Adipocyte (in vitro differentiated cells): Measurements from ENCODE around the gene KIZ.

Experiments used
- DNase-seq: peaks from one replicate; pipeline ENCODE4 v3.0.0-alpha.2; 2015; ENCODE audit warnings: low read depth
- H3K27me3 ChIP-seq: replicated peaks from 2 replicates; pipeline ENCODE4 v1.7.0; 2013; ENCODE audit warnings: mild to moderate bottlenecking, low read length, moderate library complexity; ENCODE audit not compliant: control insufficient read depth, insufficient read depth
- H3K36me3 ChIP-seq: 2 replicates; pipeline ENCODE4 v1.7.0; 2013; ENCODE audit warnings: low read length, mild to moderate bottlenecking, moderate library complexity; ENCODE audit not compliant: control insufficient read depth, insufficient read depth, severe bottlenecking
- H3K4me1 ChIP-seq: 2 replicates; pipeline ENCODE4 v1.7.0; 2013; ENCODE audit warnings: mild to moderate bottlenecking, low read length, moderate library complexity; ENCODE audit not compliant: control insufficient read depth, insufficient read depth
- H3K4me3 ChIP-seq: 2 replicates; pipeline ENCODE4 v1.7.0; 2013; ENCODE audit warnings: mild to moderate bottlenecking, low read length, moderate library complexity
- H3K9ac ChIP-seq: 2 replicates; pipeline ENCODE4 v1.7.0; 2013; ENCODE audit warnings: mild to moderate bottlenecking, low read length, moderate library complexity
- H3K9me3 ChIP-seq: 2 replicates; pipeline ENCODE4 v1.7.0; 2013; ENCODE audit warnings: mild to moderate bottlenecking, low read length, moderate library complexity; ENCODE audit not compliant: control insufficient read depth

KIZ gene

DNA sequence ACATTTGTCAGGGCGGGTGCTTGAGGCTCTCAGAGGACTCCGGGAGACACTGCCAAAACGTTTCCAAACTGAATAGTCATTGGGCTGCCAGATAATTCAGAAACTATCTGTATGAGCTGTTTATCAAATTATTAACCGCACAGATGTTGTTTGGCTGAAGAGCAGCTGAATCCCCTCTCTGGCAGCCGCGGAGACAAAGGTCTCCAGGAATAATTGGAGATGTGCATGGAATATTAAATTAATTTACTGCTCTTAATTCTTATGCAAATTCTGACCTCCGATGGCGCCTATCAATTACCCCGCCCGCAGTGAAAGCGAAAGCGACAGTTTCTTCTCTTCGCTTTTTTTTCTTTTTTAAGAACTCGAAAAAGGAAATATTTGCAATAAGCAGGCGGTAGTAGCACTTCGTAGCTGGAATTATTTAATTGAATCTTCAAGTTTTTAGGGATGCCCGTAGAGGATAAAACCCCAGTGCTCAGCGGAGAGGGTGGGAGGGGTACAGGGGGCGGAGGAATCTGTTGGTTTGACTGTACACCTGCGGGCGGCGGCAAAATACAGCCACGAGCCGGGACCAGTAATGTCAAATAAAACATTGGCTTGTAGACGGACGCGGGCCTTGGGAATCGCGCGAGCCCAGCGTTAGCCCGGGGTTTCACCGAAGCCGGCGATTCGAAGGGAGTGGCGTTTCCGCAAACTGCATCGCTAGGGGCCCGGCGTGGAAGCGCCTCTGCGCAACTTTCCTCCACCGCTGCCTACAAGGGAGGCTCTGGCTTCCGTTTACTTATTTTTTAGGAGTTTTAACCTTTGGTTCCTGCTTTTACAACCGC lies 25.9 kb upstream of the KIZ start:
- H3K27me3 ChIP-seq, result peaks cover 75% of the 10 kb centered on the region
- peak overlapping the region; percentile 80 for H3K4me3 ChIP-seq
- peak; percentile 1 for DNase-seq

DNA sequence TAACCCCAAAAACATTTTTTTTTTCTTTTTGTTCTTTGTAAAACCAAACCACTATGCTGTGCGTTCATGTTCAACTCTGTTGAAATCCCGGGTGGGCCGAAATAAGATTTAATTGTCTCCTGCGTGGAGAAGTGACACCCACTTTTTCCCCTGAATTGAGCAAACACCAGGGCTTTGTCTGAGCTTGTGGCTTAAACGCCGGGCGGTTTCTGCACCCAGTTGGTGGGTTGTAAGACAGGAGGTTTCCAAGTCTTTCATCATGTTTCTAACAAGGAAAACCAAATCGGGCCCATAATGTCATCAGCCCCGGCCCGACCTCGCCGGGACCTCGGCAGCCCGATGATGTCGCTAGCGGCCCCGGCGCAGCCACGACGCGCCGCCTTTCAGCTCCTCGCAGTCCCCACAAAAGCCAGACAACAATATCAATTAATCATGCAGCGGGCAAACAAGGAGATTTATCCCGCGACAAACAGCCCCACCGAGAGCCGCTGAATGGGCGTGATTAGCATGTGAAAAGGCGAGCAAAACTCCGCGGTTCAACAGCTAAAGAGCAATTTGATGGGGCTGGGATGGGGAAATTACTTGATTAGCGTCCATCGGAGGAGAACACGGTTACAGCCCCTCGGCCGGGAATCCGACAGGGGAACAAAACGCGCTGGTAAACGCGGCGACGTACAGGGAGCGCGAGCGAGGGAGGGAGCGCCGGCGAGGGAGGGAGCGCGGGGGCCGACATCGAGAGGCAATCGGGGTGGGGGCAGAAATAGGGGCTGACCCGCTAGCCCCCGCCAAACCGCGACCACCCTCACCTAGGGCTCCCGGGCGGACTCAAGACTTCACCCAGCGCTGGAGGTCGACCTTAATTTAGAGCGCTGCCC lies 25.1 kb upstream of the KIZ start:
- Histone ChIP-seq H3K4me1 (peaks cover 20% of the 10 kb centered on the region), H3K4me3 (peak overlapping the region; percentile 80), H3K9me3 (no peaks in the 10 kb centered on the region), H3K27me3 (peaks cover 79% of the 10 kb centered on the region), H3K9ac (peak overlapping the region; percentile 41), H3K36me3 (no peaks in the 10 kb centered on the region)
- peak; percentile 13 for DNase-seq

More for the DNA sequence above, 25.9 kb upstream of the KIZ start:
- Histone ChIP-seq H3K9me3 (no peaks in the 10 kb centered on the region), H3K4me1 (peaks cover 20% of the 10 kb centered on the region), H3K9ac (peak overlapping the region; percentile 51), H3K36me3 (no peaks in the 10 kb centered on the region)

DNA sequence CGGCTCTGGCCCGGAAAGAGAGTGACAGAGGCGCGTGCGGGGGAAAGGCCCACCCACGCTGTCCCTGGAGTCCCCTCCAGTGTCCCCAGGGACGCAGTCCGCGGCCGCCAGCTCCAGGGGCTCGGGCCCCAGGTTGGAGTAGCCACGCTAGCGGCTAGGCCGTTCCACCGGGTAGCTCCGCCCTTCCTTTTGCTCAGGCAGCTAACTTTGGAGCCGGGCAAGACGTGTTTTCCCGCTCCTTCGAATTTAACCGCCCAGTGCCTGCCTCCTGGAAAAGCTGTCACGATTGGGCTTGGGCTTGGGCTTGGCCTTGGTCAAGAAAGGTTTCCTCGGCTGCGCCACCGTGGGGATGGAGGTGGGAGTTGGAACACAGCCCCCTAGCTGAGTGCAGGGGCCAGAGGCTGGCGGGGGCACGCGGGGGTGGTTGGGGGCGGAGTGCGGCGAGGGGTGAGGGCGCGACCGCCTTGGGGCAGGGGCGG lies 24.4 kb upstream of the KIZ start:
- H3K27me3 ChIP-seq, result peaks cover 83% of the 10 kb centered on the region
- H3K4me3 ChIP-seq, result peak overlapping the region; percentile 80
- H3K9ac ChIP-seq, result peak overlapping the region; percentile 41
- no peaks in the 10 kb centered on the region for H3K36me3 ChIP-seq
- DNase-seq, result no peak
- no peaks in the 10 kb centered on the region for H3K9me3 ChIP-seq
- peaks cover 20% of the 10 kb centered on the region for H3K4me1 ChIP-seq

DNA sequence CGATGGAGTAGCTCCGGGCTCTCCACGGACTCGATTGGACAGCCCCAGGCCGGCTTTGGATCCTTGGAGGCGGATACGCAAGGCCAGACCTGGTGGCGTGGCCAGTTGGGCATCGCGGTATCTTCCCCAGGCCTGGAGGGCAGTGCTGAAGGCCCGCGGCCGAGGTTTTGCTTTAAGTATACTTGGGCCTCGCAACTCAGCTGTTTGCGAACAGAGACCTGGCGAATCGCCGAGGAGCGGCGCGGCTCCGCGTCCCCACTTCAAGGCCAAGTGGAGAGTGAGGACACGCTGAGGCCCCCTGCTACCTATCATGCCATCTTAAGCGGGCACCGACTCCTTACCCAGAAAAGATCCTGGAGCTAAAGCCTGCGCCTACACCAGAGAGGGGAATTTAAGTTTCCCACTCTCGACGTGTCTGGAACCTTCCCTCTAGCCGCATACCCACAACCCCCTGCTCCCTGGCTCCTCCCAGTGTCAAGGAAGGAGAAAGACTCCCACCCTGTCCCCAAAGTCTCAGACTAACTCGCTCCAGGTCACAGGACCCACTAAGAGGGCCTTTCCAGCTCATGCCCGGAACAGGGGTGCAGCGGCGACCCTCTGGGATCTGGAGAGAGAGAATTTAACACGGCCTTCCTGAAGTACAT lies 23.8 kb upstream of the KIZ start:
- Histone ChIP-seq H3K36me3 (no peaks in the 10 kb centered on the region), H3K9me3 (no peaks in the 10 kb centered on the region), H3K27me3 (peaks cover 83% of the 10 kb centered on the region), H3K4me1 (peaks cover 20% of the 10 kb centered on the region), H3K9ac (no peak overlapping the region), H3K4me3 (peak overlapping the region; percentile 57)
- no peak for DNase-seq

DNA sequence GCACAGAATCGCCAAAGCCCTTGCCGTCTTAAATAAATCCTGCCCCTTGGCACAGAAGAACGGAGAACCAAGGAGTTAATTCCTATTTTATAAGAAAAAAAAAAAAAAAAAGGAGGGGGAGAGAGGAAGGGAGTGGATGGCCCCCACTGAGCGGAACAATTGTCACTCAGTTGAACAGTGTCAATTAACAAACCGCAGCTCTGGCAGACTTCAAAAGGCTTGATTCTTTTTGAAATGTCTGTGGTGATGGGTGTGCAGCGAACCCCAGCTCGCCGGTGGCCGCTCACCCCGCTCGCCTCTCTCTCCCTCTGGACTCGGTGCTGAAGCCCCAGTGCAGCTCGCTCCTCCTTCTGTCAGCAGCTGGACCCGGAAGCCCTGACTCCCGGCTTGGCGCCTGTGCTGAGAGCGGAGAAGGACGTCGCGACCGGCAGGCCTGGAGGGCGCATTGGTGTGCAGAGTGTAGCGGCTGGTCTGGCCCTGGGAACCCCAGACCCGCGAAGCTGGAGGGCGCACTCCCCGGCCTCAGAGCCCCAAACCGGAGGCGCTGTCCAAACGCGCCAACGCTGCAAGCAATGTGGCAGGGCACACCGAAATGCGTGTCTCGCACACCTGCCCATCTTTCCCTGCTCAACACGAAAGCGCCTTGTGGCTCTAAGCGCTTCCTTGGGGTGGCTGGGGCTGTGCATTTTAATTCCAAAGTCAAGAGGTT lies 23.1 kb upstream of the KIZ start:
- Histone ChIP-seq H3K9me3 (no peaks in the 10 kb centered on the region), H3K36me3 (no peaks in the 10 kb centered on the region), H3K9ac (no peak overlapping the region), H3K4me3 (peak overlapping the region; percentile 57), H3K27me3 (peaks cover 83% of the 10 kb centered on the region), H3K4me1 (peaks cover 20% of the 10 kb centered on the region)
- DNase-seq, result peak; percentile 22

DNA sequence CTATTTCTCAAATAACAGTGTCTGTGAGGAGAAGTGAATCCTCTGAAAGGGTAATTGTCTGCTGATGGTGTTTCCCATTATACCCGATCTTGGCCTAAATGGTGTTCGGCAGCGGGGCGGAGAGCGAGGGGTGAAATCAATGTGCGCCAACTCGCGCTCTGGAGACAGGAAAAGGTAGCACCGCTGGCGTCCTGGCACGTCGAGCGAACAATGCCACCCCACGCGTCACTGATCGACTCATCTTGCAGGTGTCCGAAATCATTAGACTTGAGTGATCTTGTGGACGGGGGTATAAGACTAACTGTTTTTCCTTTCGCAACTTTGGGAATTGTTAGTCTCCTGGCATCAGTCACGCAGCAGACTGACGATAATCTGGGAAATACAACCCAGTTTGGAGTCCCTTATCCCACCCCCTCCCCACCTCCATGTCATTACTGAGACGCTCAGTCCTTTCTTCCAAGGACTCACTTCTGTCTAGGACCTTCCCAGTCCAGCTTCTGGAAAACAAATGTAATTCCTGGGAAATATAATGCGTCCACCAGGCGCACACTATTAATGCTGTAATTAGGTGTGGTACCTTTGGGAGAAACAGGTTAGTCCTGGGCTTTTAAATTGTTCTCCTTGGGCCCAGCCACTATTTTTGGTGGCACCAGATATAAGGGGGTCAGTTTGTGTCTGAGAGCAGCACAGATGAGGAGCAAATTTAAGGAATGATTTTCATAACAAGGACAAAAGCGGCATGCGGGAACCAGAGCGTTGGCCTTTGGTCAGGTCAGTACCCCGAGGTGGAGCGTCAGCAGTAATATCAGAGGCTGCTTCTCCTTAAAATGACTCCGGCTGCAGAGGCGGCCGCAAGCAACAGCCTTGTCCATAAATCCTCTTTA lies 22.1 kb upstream of the KIZ start:
- peaks cover 82% of the 10 kb centered on the region for H3K27me3 ChIP-seq
- no peaks in the 10 kb centered on the region for H3K9me3 ChIP-seq
- no peaks in the 10 kb centered on the region for H3K36me3 ChIP-seq
- no peak for DNase-seq
- H3K4me1 ChIP-seq, result peaks cover 20% of the 10 kb centered on the region
- H3K4me3 ChIP-seq, result no peak overlapping the region
- H3K9ac ChIP-seq, result no peak overlapping the region

DNA sequence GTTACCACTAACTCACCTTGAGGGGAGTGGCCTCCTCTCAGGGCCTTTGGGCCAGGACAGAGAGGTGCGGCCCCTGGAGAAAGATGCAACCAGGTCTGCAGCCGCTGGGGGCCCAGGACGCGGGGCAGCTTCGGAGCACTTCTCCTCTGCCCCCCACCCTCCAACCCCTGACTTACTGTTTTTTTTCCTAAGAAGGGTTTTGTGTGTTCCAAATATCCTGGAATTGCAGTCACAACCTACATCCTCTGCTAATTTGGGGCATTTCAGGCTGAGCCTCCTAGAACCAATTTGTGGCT lies 21.5 kb upstream of the KIZ start:
- H3K27me3 ChIP-seq, result peaks cover 79% of the 10 kb centered on the region
- H3K4me1 ChIP-seq, result peaks cover 20% of the 10 kb centered on the region
- H3K36me3 ChIP-seq, result no peaks in the 10 kb centered on the region
- H3K9ac ChIP-seq, result no peak overlapping the region
- DNase-seq, result no peak
- H3K9me3 ChIP-seq, result no peaks in the 10 kb centered on the region
- no peak overlapping the region for H3K4me3 ChIP-seq

DNA sequence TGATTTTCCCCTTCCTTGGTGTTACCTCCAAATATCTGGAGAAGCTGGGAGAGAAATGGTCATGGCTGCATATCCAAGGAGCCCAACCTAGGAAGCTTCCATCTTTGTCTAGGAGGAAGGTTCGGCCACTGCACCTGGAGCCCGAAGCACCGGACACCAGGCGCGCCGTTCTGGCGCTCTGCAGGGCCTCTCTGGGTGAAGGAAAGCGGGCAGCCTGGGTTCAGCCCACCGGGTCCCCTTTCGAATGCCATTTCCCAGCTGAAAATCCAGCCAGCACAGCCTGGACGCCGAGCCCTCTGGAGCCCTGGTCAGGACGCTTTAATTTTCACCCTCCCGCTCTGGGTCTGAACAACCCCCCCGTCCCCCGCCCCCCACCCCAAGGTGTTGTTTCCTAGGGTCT lies 21.0 kb upstream of the KIZ start:
- H3K27me3 ChIP-seq, result peaks cover 76% of the 10 kb centered on the region
- no peak overlapping the region for H3K9ac ChIP-seq
- DNase-seq, result no peak
- peaks cover 20% of the 10 kb centered on the region for H3K4me1 ChIP-seq
- no peak overlapping the region for H3K4me3 ChIP-seq
- H3K36me3 ChIP-seq, result no peaks in the 10 kb centered on the region
- no peaks in the 10 kb centered on the region for H3K9me3 ChIP-seq

DNA sequence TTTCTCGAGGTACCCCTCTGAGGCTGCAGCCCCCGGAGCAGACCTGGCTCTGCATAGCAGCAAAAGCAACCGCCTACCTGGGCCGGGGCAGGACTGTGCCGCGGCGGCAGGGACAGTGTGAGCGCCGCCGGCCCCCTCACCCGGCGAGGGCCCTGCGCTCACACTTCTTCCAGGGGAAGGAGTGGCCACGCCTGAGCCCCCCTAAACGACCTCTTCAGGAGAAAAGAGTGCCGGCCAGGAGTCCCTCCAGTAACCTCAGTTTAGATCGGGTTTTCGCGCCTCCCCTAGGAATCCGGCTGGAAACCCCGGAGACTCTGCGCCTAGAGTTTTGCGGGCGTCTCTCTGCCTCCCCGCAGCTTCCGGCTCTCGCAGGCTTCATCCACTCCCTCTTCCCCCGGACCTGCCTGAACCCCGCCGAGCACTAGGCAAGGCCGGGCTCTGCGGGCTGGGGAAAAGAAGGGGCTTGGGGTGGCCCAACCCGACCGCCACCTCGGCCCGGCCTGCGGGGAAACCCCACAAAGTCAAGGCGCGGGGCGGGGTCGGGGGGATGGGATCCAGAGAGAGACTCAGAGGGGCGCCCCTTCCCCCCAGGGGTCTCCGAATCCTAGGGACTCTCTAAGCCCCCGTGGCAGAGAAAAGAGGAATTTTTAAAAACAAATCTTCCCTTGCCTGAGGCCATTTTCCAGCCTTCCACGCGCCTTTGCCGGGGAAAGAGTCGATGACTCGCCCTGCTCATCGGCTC lies 20.3 kb upstream of the KIZ start:
- DNase-seq, result peak; percentile 37
- Histone ChIP-seq H3K4me3 (no peak overlapping the region), H3K27me3 (peaks cover 71% of the 10 kb centered on the region), H3K9ac (no peak overlapping the region), H3K36me3 (no peaks in the 10 kb centered on the region), H3K9me3 (no peaks in the 10 kb centered on the region), H3K4me1 (peaks cover 16% of the 10 kb centered on the region)
